Prostate gland (tissue), 2 donors: ENCODE measurements around the gene E2F1.

Experiments used
- CTCF ChIP-seq, 4 experiments: fragments of 200-600 bp in 2 of 4; fragments of 450-650 bp in 2 of 4; sonication (generic) in 2 of 4; IDR thresholded peaks; 1 replicate in 3 of 4; 2 replicates in 1 of 4; pipeline ENCODE4 v1.5.1; 2016 to 2019; ENCODE audit warnings: antibody characterized with exemption in 4 of 4, mild to moderate bottlenecking in 2 of 4, moderate library complexity in 2 of 4
- POLR2A ChIP-seq: fragments of 450-650 bp; IDR thresholded peaks from one replicate; pipeline ENCODE4 v1.6.1; 2016; ENCODE audit warnings: antibody characterized with exemption, mild to moderate bottlenecking
- POLR2AphosphoS5 ChIP-seq: sonication (generic); formaldehyde crosslinking; IDR thresholded peaks from one replicate; pipeline ENCODE4 v1.6.1; 2017; ENCODE audit warnings: antibody characterized with exemption

- TF ChIP-seq CTCF (IDR thresholded peaks at IDR 0.05) (no peak), POLR2AphosphoS5 (peak; percentile 76), POLR2A (no peak)
Observed at GRCh38 chr20:33670715-33671499, 15.3 kb downstream of the E2F1 start.
